DOHH2 (cell line): ENCODE results near the gene NCAM1.

Experiments
- H3F3A ChIP-seq: fragments of 200-600 bp; sonication (generic), shearing (Covaris generic); 2 replicates; pipeline ENCODE4 v1.6.0; 2016; ENCODE audit warnings: antibody characterized with exemption, mild to moderate bottlenecking; ENCODE audit not compliant: control insufficient read depth, insufficient read depth
- H3K27ac ChIP-seq: fragments of 200-600 bp; sonication (generic); 2 replicates; pipeline ENCODE4 v1.5.1; 2014; ENCODE audit warnings: low read depth, mild to moderate bottlenecking, low read length, moderate library complexity
- H3K27me3 ChIP-seq: fragments of 200-600 bp; sonication (generic); 2 replicates; pipeline ENCODE4 v1.6.1; 2014; ENCODE audit warnings: mild to moderate bottlenecking, low read length, mixed read lengths; ENCODE audit not compliant: control insufficient read depth
- H3K36me3 ChIP-seq: fragments of 200-600 bp; sonication (generic); 2 replicates; pipeline ENCODE4 v1.6.1; 2014; ENCODE audit warnings: mild to moderate bottlenecking, low read length, moderate library complexity, mixed read lengths; ENCODE audit not compliant: control insufficient read depth
- H3K4me1 ChIP-seq: fragments of 200-600 bp; sonication (generic); 2 replicates; pipeline ENCODE4 v1.6.1; 2014; ENCODE audit warnings: mild to moderate bottlenecking, low read length, mixed read lengths; ENCODE audit not compliant: control insufficient read depth
- H3K4me2 ChIP-seq: fragments of 200-600 bp; sonication (generic); 2 replicates; pipeline ENCODE4 v1.6.0; 2014; ENCODE audit warnings: mild to moderate bottlenecking, low read length, moderate library complexity
- H3K4me3 ChIP-seq: fragments of 200-600 bp; sonication (generic); 2 replicates; pipeline ENCODE4 v1.5.1; 2014; ENCODE audit warnings: mild to moderate bottlenecking, low read length, mixed read lengths
- H3K79me2 ChIP-seq: fragments of 200-600 bp; sonication (generic); 2 replicates; pipeline ENCODE4 v1.6.1; 2014; ENCODE audit warnings: mild to moderate bottlenecking, low read length, mixed read lengths; ENCODE audit not compliant: control insufficient read depth
- H3K9me2 ChIP-seq: fragments of 200-600 bp; sonication (generic); replicated peaks from 2 replicates; pipeline ENCODE4 v1.6.1; 2014; ENCODE audit warnings: mild to moderate bottlenecking, low read length, mixed read lengths; ENCODE audit not compliant: control insufficient read depth
- H3K9me3 ChIP-seq: fragments of 200-600 bp; sonication (generic); 2 replicates; pipeline ENCODE4 v1.6.1; 2014; ENCODE audit warnings: antibody characterized with exemption, low read length, mixed read lengths; ENCODE audit not compliant: control insufficient read depth, insufficient read depth
- H4K20me1 ChIP-seq: fragments of 200-600 bp; sonication (generic); 2 replicates; pipeline ENCODE4 v1.6.0; 2014; ENCODE audit warnings: low read depth, mild to moderate bottlenecking, antibody characterized with exemption, low read length, moderate library complexity; ENCODE audit not compliant: control insufficient read depth, insufficient read depth
- EZH2phosphoT487 ChIP-seq: fragments of 200-600 bp; sonication (generic); IDR thresholded peaks from 2 replicates; pipeline ENCODE4 v1.6.1; 2017; ENCODE audit warnings: borderline replicate concordance, mild to moderate bottlenecking, antibody characterized with exemption, low read length, moderate library complexity, mixed read lengths
- TF ChIP-seq, protein P1 (sequence below): fragments of 200-600 bp; sonication (generic); IDR thresholded peaks from one replicate; pipeline ENCODE4 v1.5.1; 2014; ENCODE audit warnings: antibody characterized with exemption, mild to moderate bottlenecking, low read depth, low read length; ENCODE audit not compliant: poor library complexity, severe bottlenecking

Gene NCAM1

GRCh38 chr11:113245216-113245615, 284.0 kb downstream of the NCAM1 start:
- H3K27ac ChIP-seq = no peak overlapping the region
- H3K9me3 ChIP-seq = no peaks in the 10 kb centered on the region
- no peaks in the 10 kb centered on the region for H3F3A ChIP-seq
- no peak overlapping the region for H3K4me2 ChIP-seq
- H3K4me3 ChIP-seq = no peak overlapping the region
- no peaks in the 10 kb centered on the region for H4K20me1 ChIP-seq
- H3K4me1 ChIP-seq = no peaks in the 10 kb centered on the region
- no peaks in the 10 kb centered on the region for H3K9me2 ChIP-seq
- no peaks in the 10 kb centered on the region for H3K27me3 ChIP-seq
- no peaks in the 10 kb centered on the region for H3K79me2 ChIP-seq
- no peaks in the 10 kb centered on the region for H3K36me3 ChIP-seq
- TF ChIP-seq, protein P1, sequence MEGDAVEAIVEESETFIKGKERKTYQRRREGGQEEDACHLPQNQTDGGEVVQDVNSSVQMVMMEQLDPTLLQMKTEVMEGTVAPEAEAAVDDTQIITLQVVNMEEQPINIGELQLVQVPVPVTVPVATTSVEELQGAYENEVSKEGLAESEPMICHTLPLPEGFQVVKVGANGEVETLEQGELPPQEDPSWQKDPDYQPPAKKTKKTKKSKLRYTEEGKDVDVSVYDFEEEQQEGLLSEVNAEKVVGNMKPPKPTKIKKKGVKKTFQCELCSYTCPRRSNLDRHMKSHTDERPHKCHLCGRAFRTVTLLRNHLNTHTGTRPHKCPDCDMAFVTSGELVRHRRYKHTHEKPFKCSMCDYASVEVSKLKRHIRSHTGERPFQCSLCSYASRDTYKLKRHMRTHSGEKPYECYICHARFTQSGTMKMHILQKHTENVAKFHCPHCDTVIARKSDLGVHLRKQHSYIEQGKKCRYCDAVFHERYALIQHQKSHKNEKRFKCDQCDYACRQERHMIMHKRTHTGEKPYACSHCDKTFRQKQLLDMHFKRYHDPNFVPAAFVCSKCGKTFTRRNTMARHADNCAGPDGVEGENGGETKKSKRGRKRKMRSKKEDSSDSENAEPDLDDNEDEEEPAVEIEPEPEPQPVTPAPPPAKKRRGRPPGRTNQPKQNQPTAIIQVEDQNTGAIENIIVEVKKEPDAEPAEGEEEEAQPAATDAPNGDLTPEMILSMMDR = no peak
- no peak for TF ChIP-seq EZH2phosphoT487

- no peak overlapping the region for H3K4me2 ChIP-seq
- no peak for TF ChIP-seq EZH2phosphoT487
- TF ChIP-seq, protein P1 = no peak
Observed at GRCh38 chr11:113247221-113247620, 286.0 kb downstream of the NCAM1 start.

DNA sequence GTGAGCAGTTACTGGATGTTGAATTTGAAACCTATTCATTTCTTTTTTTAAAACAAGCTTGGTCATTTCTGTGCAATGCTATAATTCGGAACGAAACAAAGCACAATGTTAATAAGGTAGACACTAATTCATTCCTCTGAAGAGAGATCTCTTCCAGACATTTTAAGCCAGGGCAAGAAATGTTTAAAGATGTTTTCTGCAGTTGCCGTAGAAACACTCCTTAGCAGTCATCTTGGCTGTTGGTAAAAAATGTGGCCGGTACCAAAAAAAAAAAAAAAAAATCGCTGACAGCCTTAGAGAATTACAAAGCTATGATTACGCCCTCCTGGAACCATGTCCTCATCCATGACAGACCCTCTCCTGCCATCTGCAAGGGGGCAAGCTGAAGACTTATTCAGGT, 286.7 kb downstream of the NCAM1 start:
- H3K27me3 ChIP-seq = no peaks in the 10 kb centered on the region
- no peaks in the 10 kb centered on the region for H3K9me3 ChIP-seq
- no peaks in the 10 kb centered on the region for H3K9me2 ChIP-seq
- no peaks in the 10 kb centered on the region for H3K36me3 ChIP-seq
- TF ChIP-seq, protein P1 = no peak
- TF ChIP-seq EZH2phosphoT487 = no peak
- H3F3A ChIP-seq = no peaks in the 10 kb centered on the region
- no peaks in the 10 kb centered on the region for H4K20me1 ChIP-seq
- no peak overlapping the region for H3K27ac ChIP-seq
- no peaks in the 10 kb centered on the region for H3K4me1 ChIP-seq
- H3K4me2 ChIP-seq = no peak overlapping the region
- no peak overlapping the region for H3K4me3 ChIP-seq
- no peaks in the 10 kb centered on the region for H3K79me2 ChIP-seq

More at GRCh38 chr11:113247221-113247620, 286.0 kb downstream of the NCAM1 start:
- Histone ChIP-seq H3K4me1 (no peaks in the 10 kb centered on the region), H4K20me1 (no peaks in the 10 kb centered on the region), H3F3A (no peaks in the 10 kb centered on the region), H3K9me3 (no peaks in the 10 kb centered on the region), H3K27me3 (no peaks in the 10 kb centered on the region), H3K4me3 (no peak overlapping the region), H3K79me2 (no peaks in the 10 kb centered on the region), H3K9me2 (no peaks in the 10 kb centered on the region), H3K27ac (no peak overlapping the region), H3K36me3 (no peaks in the 10 kb centered on the region)
